T-cell (primary cell): ENCODE data around the gene CLEC4C. TPM values are rescaled to one million over a fixed set of nuclear protein-coding genes. Genes with fewer than 3 reads are reported as not detected.
"Not testable (repeated sequence)": the region's sequence is repeated elsewhere in the genome, so short reads cannot be mapped to it uniquely, and the experiment has no call there.

ENCODE experiments used
- ATAC-seq, 4 experiments: fragments of 200-7000 bp in 3 of 4; fragments of 150-1000 bp in 1 of 4; cut with Tn5 transposase; replicated peaks in 1 of 4; 1 replicate in 3 of 4; 2 replicates in 1 of 4; pipeline ENCODE4 v1.10.0; 2021; ENCODE audit warnings: moderate library complexity in 3 of 4, mild to moderate bottlenecking in 2 of 4, moderate number of reproducible peaks in 1 of 4
- CTCF ChIA-PET, 2 donors: fragments of 300-600 bp; sonication (Branson Sonifier 250); formaldehyde crosslinking; loops; one replicate each; lab custom pipeline; 2022; ENCODE audit warnings: antibody characterized with exemption in 2 of 2; lab: Charles Lee
- POLR2A ChIA-PET, 2 donors: fragments of 300-600 bp; sonication (Branson Sonifier 250); formaldehyde crosslinking; loops; one replicate each; lab custom pipeline; 2022; ENCODE audit warnings: antibody characterized with exemption in 2 of 2; lab: Charles Lee
- DNase-seq, 35 experiments: peaks; one replicate each; pipeline versions ENCODE4 v3.0.0 to v3.0.0-alpha.2; 2013 to 2023
- H3K27ac ChIP-seq: one replicate; pipeline ENCODE4 v1.5.1; 2013; ENCODE audit warnings: low read length
- H3K27me3 ChIP-seq, 2 experiments: replicated peaks in 1 of 2; 1 replicate in 1 of 2; 2 replicates in 1 of 2; pipeline versions ENCODE4 v1.6.1 to v1.7.0; 2013; ENCODE audit warnings: low read length in 1 of 2, mixed read lengths in 1 of 2; ENCODE audit not compliant: control insufficient read depth in 2 of 2, insufficient read depth in 2 of 2; ENCODE audit errors: extremely low read depth in 1 of 2
- H3K36me3 ChIP-seq, 2 donors: 1 replicate in 1 of 2; 2 replicates in 1 of 2; pipeline versions ENCODE4 v1.6.1 to v1.7.0; 2013; ENCODE audit warnings: low read length in 1 of 2; ENCODE audit not compliant: control insufficient read depth in 2 of 2, insufficient read depth in 1 of 2; ENCODE audit errors: extremely low read depth in 1 of 2
- H3K4me1 ChIP-seq, 2 experiments: 1 replicate in 1 of 2; 2 replicates in 1 of 2; pipeline versions ENCODE4 v1.6.1 to v1.7.0; 2013; ENCODE audit warnings: low read length in 2 of 2, mixed read lengths in 1 of 2; ENCODE audit not compliant: insufficient read depth in 2 of 2, control insufficient read depth in 1 of 2; ENCODE audit errors: extremely low read depth in 1 of 2
- H3K4me3 ChIP-seq, 2 donors: 1 replicate in 1 of 2; 2 replicates in 1 of 2; pipeline versions ENCODE4 v1.5.1 to v1.7.0; 2013; ENCODE audit warnings: mild to moderate bottlenecking in 2 of 2, low read length in 1 of 2, moderate library complexity in 1 of 2; ENCODE audit not compliant: control insufficient read depth in 1 of 2; ENCODE audit errors: extremely low read depth in 1 of 2
- H3K9me3 ChIP-seq: 2 replicates; pipeline ENCODE4 v1.7.0; 2013
- H3K27ac Mint-ChIP-seq, 2 donors: one replicate each; pipeline ENCODE4 v1.8.0; 2020 to 2021; ENCODE audit warnings: mild to moderate bottlenecking in 2 of 2, mixed read lengths in 2 of 2
- H3K27me3 Mint-ChIP-seq, 2 donors: one replicate each; pipeline ENCODE4 v1.8.0; 2021 to 2022; ENCODE audit warnings: mixed read lengths in 2 of 2
- H3K36me3 Mint-ChIP-seq: one replicate; pipeline ENCODE4 v1.8.0; 2021; ENCODE audit warnings: mixed read lengths
- H3K4me1 Mint-ChIP-seq, 3 donors: one replicate each; pipeline ENCODE4 v1.8.0; 2020 to 2022; ENCODE audit warnings: mixed read lengths in 3 of 3, mild to moderate bottlenecking in 1 of 3
- H3K4me3 Mint-ChIP-seq, 3 donors: one replicate each; pipeline ENCODE4 v1.8.0; 2020 to 2022; ENCODE audit warnings: mild to moderate bottlenecking in 3 of 3, mixed read lengths in 3 of 3, moderate library complexity in 3 of 3
- H3K9me3 Mint-ChIP-seq, 3 donors: one replicate each; pipeline ENCODE4 v1.8.0; 2020 to 2022; ENCODE audit warnings: mixed read lengths in 3 of 3
- WGBS: methylation state at CpG from one replicate; pipeline ENCODE4 v1.1.5; 2013; ENCODE audit warnings: missing lambda C conversion rate; ENCODE audit not compliant: insufficient coverage; 5-methylcytosine and 5-hydroxymethylcytosine counted together
- total RNA-seq, 35 experiments: library from RNA in 6 of 35; stranded (reverse) in 6 of 35; fragments of 120-200 nt in 1 of 35; gene quantifications; one replicate each; pipeline versions ENCODE4 v1.2.1 to v1.2.4 and lab custom pipeline; 2013 to 2026

CLEC4C gene
- total RNA-seq, 5 donors from 2014 or later (not counting 1 experiment from before 2014, with no cell fraction given) = not detected

- H3K9me3 Mint-ChIP-seq, H3K27me3 ChIP-seq, H3K4me3 ChIP-seq, CTCF ChIA-PET, ATAC-seq, H3K4me3 Mint-ChIP-seq, H3K36me3 Mint-ChIP-seq, H3K4me1 Mint-ChIP-seq, H3K27ac Mint-ChIP-seq, H3K9me3 ChIP-seq, POLR2A ChIA-PET, H3K36me3 ChIP-seq, DNase-seq, H3K27ac ChIP-seq, H3K4me1 ChIP-seq: not testable (repeated sequence)
- 89% methylated on average over 3 of the region's 9 CpGs for WGBS
- H3K27me3 Mint-ChIP-seq = peaks cover 10 to 13% of the 10 kb centered on the region in 2 donors
Measured at GRCh38 chr12:7783433-7783832, 36.3 kb upstream of the CLEC4C start.

GRCh38 chr12:7782055-7782454 is 34.9 kb upstream of the CLEC4C start:
- DNase-seq (no peak), ATAC-seq (no peak)
- H3K36me3 Mint-ChIP-seq = no peaks in the 10 kb centered on the region
- H3K27me3 Mint-ChIP-seq = peaks cover 4 to 5% of the 10 kb centered on the region in 2 donors
- no peaks in the 10 kb centered on the region for H3K9me3 Mint-ChIP-seq
- H3K27ac ChIP-seq = no peak overlapping the region
- POLR2A ChIA-PET = no interaction called here
- no peak overlapping the region for H3K4me3 Mint-ChIP-seq
- H3K36me3 ChIP-seq = no peaks in the 10 kb centered on the region
- no peak overlapping the region for H3K27ac Mint-ChIP-seq
- H3K9me3 ChIP-seq = no peaks in the 10 kb centered on the region
- CTCF ChIA-PET = no interaction called here
- WGBS = 92% methylated on average over 5 of the region's 6 CpGs
- no peaks in the 10 kb centered on the region for H3K4me1 ChIP-seq
- H3K4me3 ChIP-seq = no peak overlapping the region
- H3K4me1 Mint-ChIP-seq = no peaks in the 10 kb centered on the region
- H3K27me3 ChIP-seq = peaks cover 0 to 7% of the 10 kb centered on the region in 2 experiments

- Mint-ChIP-seq H3K27me3 (no peaks in the 10 kb centered on the region), H3K9me3 (no peaks in the 10 kb centered on the region), H3K36me3 (no peaks in the 10 kb centered on the region), H3K4me1 (no peaks in the 10 kb centered on the region), H3K4me3 (no peak overlapping the region), H3K27ac (no peak overlapping the region)
- Histone ChIP-seq H3K27me3 (peaks cover 0 to 7% of the 10 kb centered on the region in 2 experiments), H3K4me3 (no peak overlapping the region), H3K27ac (no peak overlapping the region), H3K9me3 (no peaks in the 10 kb centered on the region), H3K4me1 (no peaks in the 10 kb centered on the region), H3K36me3 (no peaks in the 10 kb centered on the region)
- POLR2A ChIA-PET = no interaction called here
- no peak for ATAC-seq
- CTCF ChIA-PET = no interaction called here
- WGBS = 100% methylated on average over 1 of the region's 3 CpGs
- DNase-seq = no peak
Measured at GRCh38 chr12:7781274-7781673, 34.1 kb upstream of the CLEC4C start.

DNA sequence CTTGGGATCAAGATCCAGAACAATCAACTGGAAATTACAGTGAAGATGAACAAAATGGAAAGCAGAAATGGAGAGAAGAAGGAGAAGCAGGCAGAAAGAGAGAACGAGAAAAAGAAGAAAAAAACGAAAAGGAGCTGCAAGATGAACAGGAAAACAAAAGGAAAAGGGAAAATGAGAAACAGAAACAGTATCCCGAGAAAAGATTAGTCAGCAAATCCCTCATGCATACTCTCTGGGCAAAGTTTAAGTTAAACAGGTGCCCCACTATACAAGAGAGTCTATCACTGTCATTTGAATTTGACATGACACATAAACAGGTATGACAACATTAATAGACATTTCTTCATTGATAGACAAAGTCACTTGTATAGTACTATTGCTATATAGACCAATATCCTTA is 22.8 kb upstream of the CLEC4C start:
- H3K9me3 Mint-ChIP-seq = no peaks in the 10 kb centered on the region
- Histone ChIP-seq H3K27me3 (no peaks in the 10 kb centered on the region), H3K4me3 (no peak overlapping the region), H3K4me1 (no peaks in the 10 kb centered on the region), H3K27ac (no peak overlapping the region), H3K9me3 (no peaks in the 10 kb centered on the region), H3K36me3 (no peaks in the 10 kb centered on the region)
- peaks cover 3 to 8% of the 10 kb centered on the region in 2 donors for H3K27me3 Mint-ChIP-seq
- H3K4me3 Mint-ChIP-seq = no peak overlapping the region
- H3K27ac Mint-ChIP-seq = no peak overlapping the region
- no peak for ATAC-seq
- DNase-seq = no peak
- 43% methylated on average over 2 of the region's 3 CpGs for WGBS
- no peaks in the 10 kb centered on the region for H3K36me3 Mint-ChIP-seq
- H3K4me1 Mint-ChIP-seq = no peaks in the 10 kb centered on the region
- ChIA-PET CTCF (interaction anchor here in 1 of 2 donors (1.0 kb wide), 1 partner anchor 16 kb away, joined by 4 read pairs; no protein-coding TSS in a partner anchor), POLR2A (no interaction called here)

DNA sequence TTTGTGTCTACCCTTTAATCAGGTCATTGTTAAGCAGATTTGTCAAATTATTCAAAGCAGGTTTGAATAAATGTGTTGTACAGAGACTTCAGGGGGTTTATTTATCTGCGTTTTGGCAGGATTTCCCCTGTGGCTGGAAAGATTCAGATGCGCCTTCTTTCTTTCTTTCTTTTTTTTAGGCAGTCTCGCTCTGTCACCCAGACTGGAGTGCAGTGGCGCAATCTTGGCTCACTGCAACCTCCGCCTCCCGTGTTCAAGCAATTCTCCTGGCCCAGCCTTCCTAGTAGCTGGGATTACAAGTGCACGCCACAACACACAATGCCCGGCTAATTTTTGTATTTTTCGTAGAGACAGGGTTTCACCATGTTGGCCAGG is 11.6 kb upstream of the CLEC4C start:
- Mint-ChIP-seq H3K27ac (no peak overlapping the region), H3K36me3 (no peaks in the 10 kb centered on the region), H3K4me1 (peaks cover 0 to 7% (median 0%) of the 10 kb centered on the region in 3 donors), H3K4me3 (no peak overlapping the region), H3K27me3 (no peaks in the 10 kb centered on the region), H3K9me3 (no peaks in the 10 kb centered on the region)
- H3K27me3 ChIP-seq = peaks cover 0 to 5% of the 10 kb centered on the region in 2 experiments
- ATAC-seq = no peak
- no peak overlapping the region for H3K4me3 ChIP-seq
- H3K4me1 ChIP-seq = peaks cover 0 to 10% of the 10 kb centered on the region in 2 experiments
- no peaks in the 10 kb centered on the region for H3K9me3 ChIP-seq
- no peak overlapping the region for H3K27ac ChIP-seq
- POLR2A ChIA-PET = interaction anchor here in 1 of 2 donors (0.7 kb wide), 1 partner anchor 173 kb away, joined by 3 read pairs; no protein-coding TSS in a partner anchor
- CTCF ChIA-PET = no interaction called here
- DNase-seq = no peak
- 84% methylated on average over 8 of the region's 9 CpGs for WGBS
- H3K36me3 ChIP-seq = no peaks in the 10 kb centered on the region

GRCh38 chr12:7756993-7757392 is 9.8 kb upstream of the CLEC4C start:
- Mint-ChIP-seq H3K4me3 (no peak overlapping the region), H3K27ac (no peak overlapping the region), H3K27me3 (no peaks in the 10 kb centered on the region), H3K4me1 (peaks cover 0 to 11% (median 0%) of the 10 kb centered on the region in 3 donors), H3K9me3 (no peaks in the 10 kb centered on the region), H3K36me3 (no peaks in the 10 kb centered on the region)
- ChIA-PET CTCF (no interaction called here), POLR2A (interaction anchor here in 1 of 2 donors (0.7 kb wide), 1 partner anchor 164 kb away, joined by 18 read pairs; no protein-coding TSS in a partner anchor)
- Histone ChIP-seq H3K4me3 (no peak overlapping the region), H3K9me3 (no peaks in the 10 kb centered on the region), H3K4me1 (peaks cover 0 to 18% of the 10 kb centered on the region in 2 experiments), H3K36me3 (no peaks in the 10 kb centered on the region), H3K27me3 (no peaks in the 10 kb centered on the region), H3K27ac (no peak overlapping the region)
- DNase-seq = no peak
- ATAC-seq = no peak
- WGBS = 67% methylated on average over 1 of the region's 2 CpGs
